GM21528 (cell line): Measurements from ENCODE around the gene TFB2M.
A peak's percentile ranks its signal among the peaks of the same experiment; 100 is the strongest.

ENCODE experiments used
- ATAC-seq: cut with Tn5 transposase; IDR thresholded peaks from one replicate; pipeline ENCODE4 v1.9.1; 2021; ENCODE audit warnings: mild to moderate bottlenecking, moderate library complexity; ENCODE audit not compliant: unreplicated experiment, low FRiP score

TFB2M gene

GRCh38 chr1:246518456-246519205 lies 47.4 kb downstream of the TFB2M start:
- no peak for ATAC-seq

DNA sequence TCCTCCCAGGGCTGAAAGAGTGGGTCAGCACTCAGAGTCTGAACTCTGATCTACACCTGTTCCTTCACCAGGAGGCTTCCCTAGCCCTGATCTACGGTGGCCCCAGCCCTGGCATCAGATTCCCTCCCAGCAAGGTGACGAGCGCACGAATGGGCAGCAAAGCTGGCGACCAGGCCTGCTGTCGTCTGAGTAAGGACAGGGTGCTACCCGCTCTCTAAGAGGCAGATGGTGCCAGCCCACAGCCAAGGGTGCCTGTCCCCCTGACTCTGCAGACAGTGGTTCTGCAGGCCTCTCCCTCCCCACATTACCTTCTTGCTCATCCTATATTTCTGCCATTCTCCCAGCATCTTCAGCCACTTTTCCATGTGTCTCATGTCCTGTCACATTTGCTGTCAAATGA lies 48.7 kb downstream of the TFB2M start:
- ATAC-seq: no peak

DNA sequence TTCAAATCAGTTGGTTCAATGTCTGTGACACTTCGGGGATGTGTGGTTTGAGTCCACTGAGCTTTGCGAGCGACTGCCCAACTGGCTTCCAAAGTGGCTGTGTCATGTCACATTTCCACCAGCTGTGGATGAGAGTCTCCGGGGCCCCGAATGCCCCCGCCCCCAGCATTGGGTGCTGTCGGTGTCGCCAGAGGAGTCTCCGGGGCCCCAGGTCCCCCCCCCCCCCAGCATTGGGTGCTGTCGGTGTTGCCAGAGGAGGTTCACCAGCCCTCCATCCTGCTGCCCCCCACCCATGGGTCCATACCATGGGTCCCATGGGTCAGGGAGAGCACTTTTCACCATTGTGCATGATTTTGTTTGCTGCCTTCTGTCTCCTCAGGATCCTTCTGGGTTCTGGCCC lies 49.9 kb downstream of the TFB2M start:
- no peak for ATAC-seq

GRCh38 chr1:246515390-246516005 lies 50.6 kb downstream of the TFB2M start:
- no peak for ATAC-seq

DNA sequence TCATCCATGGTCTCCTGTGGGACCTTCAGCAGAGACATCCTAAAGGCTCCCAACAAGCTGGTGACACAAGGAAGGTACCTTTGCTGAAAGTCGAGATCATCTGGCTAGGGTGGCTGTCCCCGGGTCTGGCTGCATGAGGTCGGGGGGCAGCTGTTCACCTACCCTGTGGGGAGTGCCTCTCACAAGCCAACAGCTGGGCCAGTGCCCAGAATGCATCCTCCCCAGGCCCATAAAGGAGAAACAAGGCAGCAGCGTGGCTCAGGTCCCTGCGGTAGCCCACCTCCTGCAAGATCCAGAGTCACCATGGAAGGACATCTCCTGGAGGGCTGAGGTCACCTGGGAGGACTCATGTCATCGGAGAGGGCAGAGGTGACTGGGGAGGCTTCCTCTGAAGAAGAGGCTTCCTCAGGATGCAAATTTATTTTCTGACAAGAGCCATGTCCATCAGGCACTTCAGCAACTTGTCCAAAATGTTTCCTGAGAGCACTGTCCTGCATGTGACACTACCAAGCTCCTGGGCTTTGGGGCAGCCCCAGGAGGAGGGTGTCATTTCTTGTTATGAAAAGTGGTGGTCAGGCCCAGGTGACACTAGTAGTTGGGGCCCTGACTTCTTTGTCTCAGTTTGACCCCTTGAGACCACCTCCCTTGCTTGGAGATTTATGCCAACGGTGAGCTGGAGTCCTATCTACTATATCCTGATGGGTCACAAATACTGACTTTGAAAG lies 52.3 kb downstream of the TFB2M start:
- ATAC-seq: no peak

GRCh38 chr1:246513041-246513440 lies 53.0 kb downstream of the TFB2M start:
- no peak for ATAC-seq

- ATAC-seq: no peak
Measured at GRCh38 chr1:246512635-246513034, 53.4 kb downstream of the TFB2M start.

DNA sequence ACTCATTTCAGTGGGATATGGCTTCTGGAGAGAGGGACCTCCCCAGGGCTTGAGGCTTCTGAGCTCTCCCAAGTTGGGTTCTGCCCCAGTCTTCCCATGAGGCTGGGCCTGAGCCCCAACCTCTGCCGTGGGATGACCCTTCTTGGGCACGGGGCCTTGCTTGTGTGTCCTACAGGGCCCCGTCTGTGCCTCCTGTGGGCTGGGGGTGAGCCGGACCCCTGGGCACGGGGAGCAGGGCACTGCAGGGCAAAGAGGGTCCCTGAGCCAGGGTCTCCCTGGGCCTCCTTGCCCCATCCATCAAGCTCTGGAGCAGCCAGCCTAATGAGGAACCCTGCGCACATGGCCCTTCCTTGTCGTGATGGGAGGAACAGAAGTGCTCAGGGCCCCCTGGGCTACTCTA lies 53.8 kb downstream of the TFB2M start:
- ATAC-seq: no peak

- no peak for ATAC-seq
Measured at GRCh38 chr1:246511203-246511602, 54.9 kb downstream of the TFB2M start.

- no peak for ATAC-seq
Measured at GRCh38 chr1:246510147-246511030, 55.7 kb downstream of the TFB2M start.

GRCh38 chr1:246508897-246509688 lies 57.0 kb downstream of the TFB2M start:
- no peak for ATAC-seq

GRCh38 chr1:246506674-246507481 lies 59.2 kb downstream of the TFB2M start, which contains the start of gene SMYD3:
Gene SMYD3, minus strand, starts transcription at chr1:246507279.
- peak; percentile 93 for ATAC-seq

DNA sequence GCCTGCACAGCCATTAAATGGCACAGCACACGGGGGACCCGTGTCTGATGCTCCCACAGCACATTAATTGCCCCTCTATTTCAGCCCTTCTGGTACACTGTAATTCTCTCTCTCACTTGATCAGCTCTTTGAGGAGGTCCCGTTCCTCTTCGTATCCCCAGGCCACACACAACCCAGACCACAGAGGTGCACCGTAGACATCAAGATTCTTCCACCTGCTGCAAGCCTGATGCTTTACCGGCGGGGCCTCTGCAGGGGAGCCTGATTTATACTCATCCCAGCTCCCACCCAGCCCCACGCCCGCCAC lies 59.7 kb downstream of the TFB2M start:
- peak; percentile 4 for ATAC-seq

- ATAC-seq: no peak
Measured at GRCh38 chr1:246503341-246503740, 62.7 kb downstream of the TFB2M start.

DNA sequence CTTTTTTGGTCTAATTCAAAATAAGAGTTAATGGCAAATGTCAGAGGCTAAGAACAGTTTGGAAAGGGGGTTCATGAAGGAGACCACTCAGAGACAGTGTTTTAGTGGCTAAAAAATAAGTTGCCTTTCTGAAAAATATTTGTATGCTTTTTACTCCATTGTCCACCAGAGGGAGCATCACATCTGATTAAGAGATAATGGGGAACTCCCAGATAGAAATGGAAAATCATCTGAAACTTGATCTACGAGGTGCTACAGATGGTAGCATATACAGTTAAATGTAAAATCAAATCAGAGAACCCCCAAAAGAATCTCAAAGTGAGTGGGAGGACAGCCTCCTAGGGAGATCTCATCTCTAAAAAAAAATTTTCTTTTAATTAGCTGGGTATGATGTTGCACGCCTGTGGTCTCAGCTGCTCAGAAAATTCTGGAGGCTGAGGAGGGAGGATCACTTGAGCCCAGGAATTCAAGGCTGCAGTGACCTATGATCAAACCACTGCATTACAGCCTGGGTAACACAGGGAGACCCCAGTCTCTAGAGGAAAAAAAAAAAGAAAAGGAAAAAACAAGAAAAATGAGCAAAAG lies 68.6 kb downstream of the TFB2M start:
- peak; percentile 69 for ATAC-seq

GRCh38 chr1:246492611-246493245 lies 73.3 kb downstream of the TFB2M start:
- no peak for ATAC-seq

DNA sequence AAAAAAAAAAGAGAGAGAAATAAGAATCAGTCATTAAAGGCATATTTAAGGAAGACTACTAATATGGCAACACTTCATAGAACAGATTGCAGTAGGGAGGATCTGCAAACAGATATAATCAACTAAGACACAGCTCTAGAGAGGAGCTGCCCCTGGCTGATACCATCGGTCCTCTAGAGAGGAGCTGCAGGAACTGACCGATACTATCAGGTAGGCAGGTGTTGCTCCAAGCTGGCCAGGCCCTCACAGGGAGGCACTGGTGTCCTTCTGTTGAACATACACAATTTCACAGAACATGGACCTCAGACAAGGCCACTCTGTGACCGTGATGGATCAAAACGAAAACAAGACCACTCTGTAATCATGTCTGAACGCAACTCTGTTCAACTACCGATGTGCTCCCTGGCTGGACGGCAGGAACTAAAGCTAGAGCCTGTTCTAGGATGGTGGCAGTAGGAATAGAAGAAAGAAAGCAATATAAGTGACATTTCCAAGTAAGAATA lies 74.5 kb downstream of the TFB2M start:
- ATAC-seq: no peak
